Dermis microvascular lymphatic vessel endothelial cell (primary cell): ENCODE data around the gene SLAMF6. TPM values are rescaled to one million over a fixed set of nuclear protein-coding genes. Genes with fewer than 3 reads are reported as not detected.
"Not testable (repeated sequence)": the region's sequence is repeated elsewhere in the genome, so short reads cannot be mapped to it uniquely, and the experiment has no call there.

Experiments used
- DNase-seq, 2 donors: peaks; one replicate each; pipeline versions ENCODE4 v3.0.0 to v3.0.0-alpha.2; 2010; ENCODE audit warnings: low read depth in 2 of 2
- total RNA-seq: library from RNA; depleted of rRNA; stranded (reverse); fragments of >200 nt; gene quantifications from 2 replicates; pipeline ENCODE4 v1.2.1, GENCODE V29; 2014

SLAMF6 gene
- total RNA-seq, 1 donor from 2014 or later = not detected

- DNase-seq = no peak
These were observed 19.4 kb upstream of the SLAMF6 start for GRCh38 chr1:160542303-160542945.

GRCh38 chr1:160541622-160542302 lies 18.7 kb upstream of the SLAMF6 start:
- DNase-seq = no peak

GRCh38 chr1:160540859-160541233 lies 17.8 kb upstream of the SLAMF6 start:
- DNase-seq = no peak

GRCh38 chr1:160539990-160540858 lies 17.2 kb upstream of the SLAMF6 start:
- peak in 1 of 2 donors; percentile 12 for DNase-seq

GRCh38 chr1:160539684-160539989 lies 16.6 kb upstream of the SLAMF6 start:
- DNase-seq = no peak

GRCh38 chr1:160538985-160539651 lies 16.1 kb upstream of the SLAMF6 start:
- DNase-seq = no peak

GRCh38 chr1:160537714-160538665 lies 14.9 kb upstream of the SLAMF6 start:
- no peak for DNase-seq

- DNase-seq = no peak
These were observed 12.0 kb upstream of the SLAMF6 start for GRCh38 chr1:160534823-160535605.

- DNase-seq = not testable (repeated sequence)
These were observed 9.4 kb upstream of the SLAMF6 start for GRCh38 chr1:160532557-160532813.

- DNase-seq = not testable (repeated sequence)
These were observed 8.9 kb upstream of the SLAMF6 start for GRCh38 chr1:160531809-160532556.

GRCh38 chr1:160529401-160529952 lies 6.4 kb upstream of the SLAMF6 start:
- DNase-seq = not testable (repeated sequence)

- not testable (repeated sequence) for DNase-seq
These were observed 734 bp upstream of the SLAMF6 start for GRCh38 chr1:160523789-160524188.

- DNase-seq = no peak
These were observed 919 bp downstream of the SLAMF6 start for GRCh38 chr1:160522136-160522535.

- DNase-seq = no peak
These were observed 1.5 kb downstream of the SLAMF6 start for GRCh38 chr1:160521554-160521953.

- no peak for DNase-seq
These were observed 2.1 kb downstream of the SLAMF6 start for GRCh38 chr1:160520999-160521398.

- DNase-seq = no peak
These were observed 2.5 kb downstream of the SLAMF6 start for GRCh38 chr1:160520582-160520981.

GRCh38 chr1:160519642-160520435 lies 3.2 kb downstream of the SLAMF6 start:
- no peak for DNase-seq

GRCh38 chr1:160517519-160517918 lies 5.5 kb downstream of the SLAMF6 start:
- DNase-seq = not testable (repeated sequence)
